Measurements from ENCODE around the gene UBE2M.
"Not testable (repeated sequence)": the region's sequence is repeated elsewhere in the genome, so short reads cannot be mapped to it uniquely, and the experiment has no call there.

The UBE2M gene

GRCh38 chr19:58558066-58558622 lies at the start of gene UBE2M:
Gene UBE2M, minus strand, starts transcription at chr19:58558611. Its CDS starts 230 bp downstream, at chr19:58558381.
- DNase-seq (ENCODE audit: low spot score), result no peak

GRCh38 chr19:58607213-58607612 lies 48.8 kb upstream of the UBE2M start:
- DNase-seq (ENCODE audit: low spot score), result not testable (repeated sequence)

GRCh38 chr19:58606251-58606896 lies 48.0 kb upstream of the UBE2M start:
- DNase-seq (ENCODE audit: low spot score), result not testable (repeated sequence)

GRCh38 chr19:58586133-58586765 lies 27.8 kb upstream of the UBE2M start:
- no peak for DNase-seq (ENCODE audit: low spot score)

- DNase-seq (ENCODE audit: low spot score), result no peak
Measured at GRCh38 chr19:58585442-58586132, 27.2 kb upstream of the UBE2M start.

- DNase-seq (ENCODE audit: low spot score), result no peak
Measured at GRCh38 chr19:58584498-58585441, 26.4 kb upstream of the UBE2M start.

GRCh38 chr19:58582985-58583384 lies 24.6 kb upstream of the UBE2M start:
- no peak for DNase-seq (ENCODE audit: low spot score)

DNA sequence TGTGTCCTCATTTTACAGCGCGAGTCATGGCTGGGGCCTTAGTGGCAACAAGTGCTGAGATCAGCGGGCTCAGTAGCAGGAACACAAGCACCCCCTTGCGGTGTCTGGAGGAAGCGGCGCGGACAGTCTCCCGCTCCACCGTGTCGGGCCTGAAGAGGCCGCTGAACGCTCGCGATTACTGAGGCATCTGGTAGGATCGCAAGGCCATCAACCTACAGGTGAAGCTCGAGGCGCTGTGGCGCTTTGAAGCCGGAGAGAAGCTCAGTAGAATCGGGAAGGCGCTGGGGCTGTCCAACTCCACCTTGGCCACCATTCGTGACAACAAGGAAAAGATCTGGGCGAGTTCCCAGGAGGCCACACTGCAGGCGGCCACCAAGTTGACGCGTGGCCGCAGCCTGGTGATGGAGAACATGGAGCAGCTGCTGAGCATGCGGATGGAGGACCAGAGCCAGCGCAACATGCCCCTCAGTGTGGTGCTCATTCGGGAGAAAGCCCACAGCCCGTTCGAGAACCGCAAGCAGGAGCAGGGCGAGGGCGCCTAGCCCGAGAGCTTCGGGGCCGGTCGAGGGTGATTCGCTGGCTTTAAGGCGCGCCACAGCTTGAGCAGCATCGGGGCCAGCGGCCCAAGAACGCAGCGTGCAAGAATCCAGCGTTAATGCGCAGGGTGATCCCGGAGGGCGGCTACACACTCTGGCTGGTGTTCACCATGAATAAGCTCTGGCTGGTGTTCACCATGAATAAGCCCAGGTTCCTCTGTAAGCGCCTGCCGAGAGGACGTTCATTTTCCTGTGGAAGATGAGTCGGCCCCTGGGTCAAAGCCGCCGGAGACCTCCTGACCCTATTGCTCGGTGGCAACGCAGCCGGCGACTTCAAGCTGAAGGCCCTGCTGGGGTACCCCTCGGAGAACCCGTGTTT lies 23.1 kb upstream of the UBE2M start:
- no peak for DNase-seq (ENCODE audit: low spot score)

- DNase-seq (ENCODE audit: low spot score), result no peak
Measured at GRCh38 chr19:58579473-58580142, 21.2 kb upstream of the UBE2M start.

DNA sequence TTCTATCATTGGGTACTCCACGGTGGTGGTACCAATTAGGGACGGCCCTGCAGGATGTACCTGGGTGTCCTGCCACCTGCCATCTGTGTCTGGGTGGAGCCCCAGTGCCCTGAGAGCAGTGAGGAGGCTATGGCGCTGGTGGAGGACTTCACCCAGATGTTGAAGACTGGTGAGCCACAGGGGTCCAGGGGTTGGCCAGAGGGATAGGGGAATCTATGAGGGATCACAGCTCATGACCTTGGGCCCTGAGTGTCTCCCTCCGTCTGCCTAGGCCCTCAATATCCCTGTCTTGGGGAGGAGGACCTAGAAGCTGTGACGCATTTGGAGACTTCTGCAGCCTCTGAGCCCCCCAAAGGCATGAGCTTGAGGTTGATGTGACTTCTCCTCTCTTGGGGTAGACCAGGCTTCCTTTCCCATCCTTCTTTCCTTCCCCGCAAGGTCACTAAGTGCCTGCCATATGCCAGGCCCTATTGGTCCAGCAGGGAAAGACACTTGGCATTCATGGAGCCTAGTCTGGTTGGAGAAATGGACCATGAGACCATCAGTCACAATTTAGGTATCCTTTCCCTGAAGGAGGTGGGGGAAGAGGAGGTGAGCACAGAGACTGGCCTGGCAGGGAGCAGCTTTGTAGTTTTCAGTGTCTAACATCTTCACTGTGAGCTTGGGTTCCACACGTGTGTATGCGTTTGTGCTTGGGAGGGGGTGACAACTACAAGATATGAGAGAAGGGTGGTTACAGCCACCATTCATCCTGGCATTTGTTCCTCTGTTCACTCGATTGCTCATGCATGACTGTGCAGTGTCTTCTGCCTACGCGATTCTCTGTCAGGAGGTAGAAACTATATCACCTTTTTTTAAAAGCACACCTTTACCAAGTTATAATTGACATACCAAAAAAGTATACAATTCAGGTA lies 19.9 kb upstream of the UBE2M start:
- no peak for DNase-seq (ENCODE audit: low spot score)

- not testable (repeated sequence) for DNase-seq (ENCODE audit: low spot score)
Measured at GRCh38 chr19:58577581-58577980, 19.2 kb upstream of the UBE2M start.

- DNase-seq (ENCODE audit: low spot score), result peak; percentile 92
Measured at GRCh38 chr19:58575183-58576041, 17.0 kb upstream of the UBE2M start.

DNA sequence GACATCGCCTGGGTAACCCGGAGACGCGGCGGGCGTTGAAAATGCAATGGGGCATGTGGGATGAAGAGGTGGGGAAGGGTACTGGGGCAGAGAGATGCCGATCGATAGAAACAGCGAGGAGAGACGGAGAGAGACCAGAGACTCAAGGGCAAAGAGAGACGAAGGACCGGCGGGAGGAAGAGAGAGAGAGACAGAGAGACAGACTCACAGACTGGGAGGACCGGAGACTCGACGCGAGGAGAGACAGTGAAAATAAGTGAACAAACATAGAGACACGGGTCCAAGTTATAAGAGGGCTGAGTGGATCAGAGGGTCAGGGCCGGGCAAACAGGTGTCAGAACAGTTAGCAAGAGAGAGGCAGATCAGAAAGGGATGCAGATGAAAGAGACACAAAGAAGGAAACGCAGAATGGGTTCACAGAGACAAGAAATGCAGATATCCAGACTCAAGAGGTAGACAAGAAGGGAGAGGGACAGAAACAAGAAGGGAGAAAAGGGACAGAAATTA lies 15.3 kb upstream of the UBE2M start:
- DNase-seq (ENCODE audit: low spot score), result no peak

GRCh38 chr19:58572818-58573657 lies 14.6 kb upstream of the UBE2M start, which contains the start of gene MZF1:
Gene MZF1, minus strand, starts transcription at chr19:58573335. Its CDS starts 1,946 bp downstream, at chr19:58571389.
- peak; percentile 100 for DNase-seq (ENCODE audit: low spot score)

DNA sequence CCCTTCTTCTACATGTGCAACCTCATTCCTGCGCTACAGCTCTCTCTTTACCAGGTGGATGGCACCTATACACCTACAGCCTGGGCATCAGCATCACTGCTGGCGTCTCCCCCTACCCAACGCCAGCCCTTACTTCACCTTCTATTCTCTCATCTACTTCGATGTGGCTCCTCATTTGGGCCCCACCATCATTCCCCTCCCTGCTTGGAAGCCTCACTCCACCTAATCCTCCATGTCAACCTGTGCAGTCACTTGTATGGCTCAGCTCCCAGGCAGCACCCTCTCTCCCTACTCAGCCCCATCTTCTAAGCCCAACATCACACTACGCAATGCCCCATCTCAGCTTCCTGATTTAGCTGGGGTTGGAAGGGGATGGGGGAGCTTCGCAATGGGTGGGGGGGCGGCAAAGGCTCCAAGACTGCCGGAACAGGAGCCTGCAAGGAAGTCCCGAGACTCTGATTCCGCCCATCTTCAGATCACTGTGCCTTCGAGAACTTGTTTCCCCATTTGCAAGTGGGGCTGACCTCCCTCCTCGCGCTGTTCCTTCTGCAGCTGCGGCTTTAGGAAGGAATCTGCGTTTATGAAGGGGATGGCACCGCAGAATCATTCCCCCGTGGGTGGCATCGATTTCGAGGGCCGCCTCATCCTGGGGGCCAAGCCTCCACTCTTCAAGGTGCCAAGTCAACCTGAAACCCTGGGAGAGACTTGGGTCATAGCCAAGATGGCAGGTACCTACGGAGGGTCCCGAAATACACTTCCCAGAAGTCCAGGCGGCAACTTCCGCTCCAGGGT lies 13.8 kb upstream of the UBE2M start:
- no peak for DNase-seq (ENCODE audit: low spot score)

- no peak for DNase-seq (ENCODE audit: low spot score)
Measured at GRCh38 chr19:58571575-58571947, 13.2 kb upstream of the UBE2M start.
